GM06990 (cell line): ENCODE results near the gene CYYR1.

Experiments
- DNase-seq: peaks from one replicate; pipeline ENCODE4 v3.0.0-alpha.2; 2011; ENCODE audit not compliant: insufficient read length; ENCODE audit errors: extremely low read depth
- H3K27me3 ChIP-seq: replicated peaks from 2 replicates; pipeline ENCODE4 v1.6.0; 2011; ENCODE audit warnings: low read length; ENCODE audit not compliant: control insufficient read depth, insufficient read depth
- H3K36me3 ChIP-seq: 2 replicates; pipeline ENCODE4 v1.5.1; 2011; ENCODE audit warnings: low read length; ENCODE audit not compliant: control insufficient read depth, insufficient read depth
- H3K4me3 ChIP-seq: replicated peaks from 2 replicates; pipeline ENCODE4 v1.5.1; 2011; ENCODE audit warnings: low read depth, mild to moderate bottlenecking, control low read depth, low read length
- TF ChIP-seq, protein P1 (sequence below): IDR thresholded peaks from 2 replicates; pipeline ENCODE4 v1.5.1; 2011; ENCODE audit warnings: low read length, control low read depth, mild to moderate bottlenecking, inconsistent platforms; ENCODE audit not compliant: insufficient read depth, poor library complexity, severe bottlenecking

CYYR1 gene

DNA sequence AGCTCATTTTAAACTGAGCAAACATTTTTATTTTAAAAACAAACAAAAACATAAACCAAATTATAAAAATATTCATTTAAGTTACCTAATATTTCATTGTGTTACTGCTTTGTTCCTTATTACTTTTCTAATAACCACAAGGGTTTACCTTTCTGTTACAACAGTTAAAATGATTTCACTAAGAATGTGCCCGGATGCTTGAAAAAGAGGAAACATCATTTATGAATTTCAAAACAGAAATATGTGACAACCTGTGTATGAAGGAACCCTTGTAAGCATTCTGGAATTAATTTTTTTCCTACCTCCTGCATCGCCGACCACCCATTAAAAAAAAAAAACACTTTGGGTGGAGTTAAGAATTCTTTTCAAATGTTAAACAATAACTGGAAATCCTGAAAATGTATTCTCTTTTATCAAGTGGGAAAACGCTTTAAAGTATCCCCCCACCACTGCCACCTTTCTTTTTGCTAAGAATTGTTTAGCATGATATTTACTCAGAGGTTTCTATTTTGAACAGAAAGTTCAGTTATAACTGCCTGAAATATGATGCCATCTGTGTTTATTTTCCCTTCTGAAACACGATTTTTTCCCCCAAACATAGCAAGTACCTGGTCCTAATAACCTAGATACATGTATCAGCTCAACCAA is 9.1 kb downstream of the CYYR1 start:
- DNase-seq, result no peak
- Histone ChIP-seq H3K36me3 (no peaks in the 10 kb centered on the region), H3K4me3 (no peak overlapping the region), H3K27me3 (no peaks in the 10 kb centered on the region)
- TF ChIP-seq, protein P1, sequence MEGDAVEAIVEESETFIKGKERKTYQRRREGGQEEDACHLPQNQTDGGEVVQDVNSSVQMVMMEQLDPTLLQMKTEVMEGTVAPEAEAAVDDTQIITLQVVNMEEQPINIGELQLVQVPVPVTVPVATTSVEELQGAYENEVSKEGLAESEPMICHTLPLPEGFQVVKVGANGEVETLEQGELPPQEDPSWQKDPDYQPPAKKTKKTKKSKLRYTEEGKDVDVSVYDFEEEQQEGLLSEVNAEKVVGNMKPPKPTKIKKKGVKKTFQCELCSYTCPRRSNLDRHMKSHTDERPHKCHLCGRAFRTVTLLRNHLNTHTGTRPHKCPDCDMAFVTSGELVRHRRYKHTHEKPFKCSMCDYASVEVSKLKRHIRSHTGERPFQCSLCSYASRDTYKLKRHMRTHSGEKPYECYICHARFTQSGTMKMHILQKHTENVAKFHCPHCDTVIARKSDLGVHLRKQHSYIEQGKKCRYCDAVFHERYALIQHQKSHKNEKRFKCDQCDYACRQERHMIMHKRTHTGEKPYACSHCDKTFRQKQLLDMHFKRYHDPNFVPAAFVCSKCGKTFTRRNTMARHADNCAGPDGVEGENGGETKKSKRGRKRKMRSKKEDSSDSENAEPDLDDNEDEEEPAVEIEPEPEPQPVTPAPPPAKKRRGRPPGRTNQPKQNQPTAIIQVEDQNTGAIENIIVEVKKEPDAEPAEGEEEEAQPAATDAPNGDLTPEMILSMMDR, result no peak

DNA sequence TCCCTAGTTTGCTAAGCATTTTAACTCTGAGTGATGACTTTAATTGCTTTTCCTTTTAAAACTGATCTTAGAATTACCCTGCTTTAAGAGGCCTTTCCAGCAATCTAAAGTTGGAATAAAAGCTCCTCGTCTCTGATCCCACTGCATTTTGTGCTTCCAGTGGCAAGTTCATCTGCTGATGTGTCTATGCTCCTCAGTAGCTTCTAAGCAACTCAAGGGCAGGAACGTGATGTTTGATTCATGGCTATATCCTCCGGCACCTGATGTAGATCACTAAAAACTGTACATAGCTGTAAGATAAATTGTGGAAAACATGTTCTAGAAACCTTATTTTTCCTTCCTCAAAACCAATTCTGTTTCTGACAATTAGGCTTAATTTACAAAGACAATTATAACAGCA is 12.5 kb downstream of the CYYR1 start:
- Histone ChIP-seq H3K36me3 (no peaks in the 10 kb centered on the region), H3K4me3 (no peak overlapping the region), H3K27me3 (no peaks in the 10 kb centered on the region)
- no peak for DNase-seq
- TF ChIP-seq, protein P1, result no peak

DNA sequence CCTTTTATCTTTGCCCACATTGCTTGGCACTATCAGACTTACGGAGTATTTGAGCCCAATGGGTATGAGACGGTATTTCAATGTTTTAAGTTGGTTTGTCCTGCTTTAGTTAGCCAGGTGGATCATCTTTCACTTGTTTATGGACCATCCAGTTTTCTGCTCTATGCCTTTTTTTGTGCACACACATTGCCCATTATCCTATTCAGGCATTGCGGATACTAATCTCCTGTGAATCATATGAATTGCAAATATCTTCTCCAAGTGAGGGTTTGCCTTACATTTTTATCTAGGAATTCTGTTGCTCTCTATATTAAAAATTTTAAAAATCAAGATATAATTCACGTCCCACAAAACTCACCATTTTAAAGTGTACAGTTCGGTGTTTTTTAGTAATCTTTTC is 14.0 kb downstream of the CYYR1 start:
- no peaks in the 10 kb centered on the region for H3K36me3 ChIP-seq
- no peak overlapping the region for H3K4me3 ChIP-seq
- DNase-seq, result no peak
- no peaks in the 10 kb centered on the region for H3K27me3 ChIP-seq
- TF ChIP-seq, protein P1, result no peak

DNA sequence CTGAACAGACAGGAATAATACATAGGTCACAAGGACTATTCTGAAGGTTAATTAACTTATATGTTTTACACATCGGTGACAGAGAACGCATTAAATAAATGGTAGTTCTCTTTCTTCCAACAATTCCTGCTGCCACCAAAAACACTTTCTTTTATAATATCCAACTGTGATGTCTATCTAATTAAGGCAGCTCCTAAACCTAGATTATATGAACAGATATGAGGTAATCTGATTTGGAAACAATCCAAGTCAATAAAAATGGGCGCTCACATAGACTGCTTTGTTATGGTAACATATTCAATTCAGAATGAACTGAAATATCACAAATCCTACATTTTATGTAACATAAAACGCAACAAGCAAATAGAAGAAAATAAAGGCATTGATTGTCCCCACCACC is 16.0 kb downstream of the CYYR1 start:
- DNase-seq, result no peak
- Histone ChIP-seq H3K36me3 (no peaks in the 10 kb centered on the region), H3K27me3 (no peaks in the 10 kb centered on the region), H3K4me3 (no peak overlapping the region)
- TF ChIP-seq, protein P1, result no peak

DNA sequence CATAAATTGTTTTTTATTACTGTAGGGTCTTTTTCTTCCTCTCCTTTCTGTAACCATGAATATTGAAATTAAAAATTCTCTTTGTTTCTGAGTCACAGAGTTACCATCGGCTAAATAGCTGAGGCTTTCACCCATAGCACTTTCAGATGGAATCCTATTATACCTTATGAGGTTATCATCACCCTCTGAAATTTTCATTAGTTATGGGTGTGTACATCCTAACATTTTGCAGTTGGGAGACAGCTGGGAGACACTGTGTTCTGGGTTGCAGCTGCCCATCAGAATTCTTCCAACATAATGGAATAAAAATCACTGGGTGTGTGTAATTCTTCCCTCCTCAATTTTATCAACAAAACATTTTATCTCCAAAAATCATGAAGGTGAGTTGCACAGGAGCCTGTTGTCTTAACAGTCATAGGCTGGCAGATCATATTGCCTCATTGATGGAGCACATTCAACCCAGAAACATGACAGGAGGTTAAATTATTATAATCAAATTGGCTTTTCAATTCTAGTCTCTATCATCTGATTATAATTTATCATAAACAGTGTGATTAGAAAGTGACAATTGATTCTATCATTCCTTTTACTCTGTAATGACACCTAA is 17.4 kb downstream of the CYYR1 start:
- H3K36me3 ChIP-seq, result no peaks in the 10 kb centered on the region
- TF ChIP-seq, protein P1, result no peak
- no peak overlapping the region for H3K4me3 ChIP-seq
- H3K27me3 ChIP-seq, result no peaks in the 10 kb centered on the region
- no peak for DNase-seq
